Keratinocyte (primary cell): ENCODE measurements around the gene MCM10. TPM values are rescaled to one million over a fixed set of nuclear protein-coding genes. Genes with fewer than 3 reads are reported as not detected.

Experiments used
- DNase-seq: peaks from one replicate; pipeline ENCODE4 v3.0.0-alpha.2; 2011; ENCODE audit warnings: low read depth, missing footprints, low spot score
- FAIRE-seq: peaks from 2 replicates; lab custom pipeline; 2011; peaks lifted over from hg19 to GRCh38; lab: Jason Lieb, UNC
- H2AFZ ChIP-seq: 2 replicates; pipeline ENCODE4 v1.6.0; 2012; ENCODE audit warnings: low read length, control low read depth, inconsistent platforms; ENCODE audit not compliant: control insufficient read depth
- H3K27ac ChIP-seq: 2 replicates; pipeline ENCODE4 v1.5.1; 2011; ENCODE audit warnings: low read length; ENCODE audit not compliant: control insufficient read depth, insufficient read depth
- H3K27me3 ChIP-seq: 3 replicates; pipeline ENCODE4 v1.6.0; 2011; ENCODE audit warnings: low read length; ENCODE audit not compliant: control insufficient read depth, insufficient read depth; ENCODE audit errors: extremely low read depth
- H3K36me3 ChIP-seq, 2 experiments: 2 replicates in 1 of 2; 3 replicates in 1 of 2; pipeline ENCODE4 v1.5.1; 2011; ENCODE audit warnings: low read length in 2 of 2, mild to moderate bottlenecking in 1 of 2; ENCODE audit not compliant: control insufficient read depth in 2 of 2, insufficient read depth in 2 of 2; ENCODE audit errors: extremely low read depth in 1 of 2
- H3K4me1 ChIP-seq: 3 replicates; pipeline ENCODE4 v1.5.1; 2011; ENCODE audit warnings: low read length; ENCODE audit not compliant: control insufficient read depth, insufficient read depth; ENCODE audit errors: extremely low read depth
- H3K4me2 ChIP-seq: 3 replicates; pipeline ENCODE4 v1.6.0; 2011; ENCODE audit warnings: low read depth, low read length; ENCODE audit not compliant: control insufficient read depth, insufficient read depth; ENCODE audit errors: extremely low read depth
- H3K4me3 ChIP-seq, 3 experiments: fragments of 200-600 bp in 1 of 3; sonication (generic) in 1 of 3; 2 replicates in 2 of 3; 3 replicates in 1 of 3; pipeline ENCODE4 v1.5.1; 2011 to 2016; ENCODE audit warnings: low read length in 3 of 3, mild to moderate bottlenecking in 3 of 3, control low read depth in 2 of 3, inconsistent platforms in 1 of 3, low read depth in 1 of 3, mixed read lengths in 1 of 3, mixed run types in 1 of 3, moderate library complexity in 1 of 3; ENCODE audit not compliant: control insufficient read depth in 2 of 3, insufficient read depth in 2 of 3; ENCODE audit errors: extremely low read depth in 1 of 3
- H3K79me2 ChIP-seq: 2 replicates; pipeline ENCODE4 v1.6.0; 2012; ENCODE audit warnings: low read length; ENCODE audit not compliant: control insufficient read depth, insufficient read depth
- H3K9ac ChIP-seq: 3 replicates; pipeline ENCODE4 v1.6.0; 2011; ENCODE audit warnings: low read length; ENCODE audit not compliant: control insufficient read depth, insufficient read depth; ENCODE audit errors: extremely low read depth
- H3K9me1 ChIP-seq: 3 replicates; pipeline ENCODE4 v1.6.0; 2011; ENCODE audit warnings: low read length; ENCODE audit not compliant: control insufficient read depth, insufficient read depth; ENCODE audit errors: extremely low read depth
- H3K9me3 ChIP-seq: 2 replicates; pipeline ENCODE4 v1.5.1; 2012; ENCODE audit warnings: low read depth, low read length; ENCODE audit not compliant: control insufficient read depth
- H4K20me1 ChIP-seq: 3 replicates; pipeline ENCODE4 v1.6.0; 2011; ENCODE audit warnings: low read length; ENCODE audit not compliant: control insufficient read depth, insufficient read depth; ENCODE audit errors: extremely low read depth
- CTCF ChIP-seq, 3 experiments: IDR thresholded peaks in 1 of 3; conservative IDR thresholded peaks in 1 of 3; optimal IDR thresholded peaks in 1 of 3; 2 replicates in 2 of 3; 3 replicates in 1 of 3; pipeline versions ENCODE3 to v1.5.1; 2011; ENCODE audit warnings: low read length in 3 of 3, mild to moderate bottlenecking in 3 of 3, moderate library complexity in 2 of 3, control low read depth in 1 of 3, inconsistent platforms in 1 of 3; ENCODE audit not compliant: insufficient read depth in 2 of 3; ENCODE audit errors: extremely low read depth in 1 of 3
- EZH2 ChIP-seq: IDR thresholded peaks from one replicate; pipeline ENCODE4 v1.6.1; 2012; ENCODE audit warnings: inconsistent platforms, mild to moderate bottlenecking, low read length, moderate library complexity
- dilution Hi-C: fragments of 300-500 bp; cut with MboI; formaldehyde crosslinking; loops from one replicate; pipeline ENCODE4 v1.7.0; 2020; ENCODE audit warnings: low sequenced_read_pairs; ENCODE audit not compliant: extremely low pct_ligation_motif_present
- polyA plus RNA-seq, 5 experiments: library from polyadenylated mRNA; depleted of rRNA in 3 of 5; stranded (reverse) in 3 of 5; stranded (forward) in 1 of 5; unstranded in 1 of 5; fragments of >200 nt; gene quantifications; 1 replicate in 1 of 5; 2 replicates in 3 of 5; 3 replicates in 1 of 5; pipeline versions ENCODE4 v1.2.1 to v1.2.3, GENCODE V29; 2011 to 2012; ENCODE audit warnings: missing spikeins in 2 of 5, low read depth in 1 of 5, low replicate concordance in 1 of 5

MCM10 gene
- polyA plus RNA-seq, 1 donor (not counting 4 experiments of a cell fraction or from before 2014, with no cell fraction given), result 6.2 TPM

- H3K9ac ChIP-seq, result no peak overlapping the region
- TF ChIP-seq CTCF (optimal IDR thresholded peaks at IDR 0.05 in 1 of 3, IDR thresholded peaks at IDR 0.05 in 1 of 3, conservative IDR thresholded peaks at IDR 0.05 in 1 of 3; ENCODE audit: extremely low read depth in 1 of 3, insufficient read depth in 2 of 3, low read length in 3 of 3) (no peak), EZH2 (no peak)
- H3K4me1 ChIP-seq, result peaks cover 13% of the 10 kb centered on the region
- H2AFZ ChIP-seq, result no peak overlapping the region
- no peaks in the 10 kb centered on the region for H3K9me1 ChIP-seq
- FAIRE-seq (no peak), DNase-seq (no peak)
- no peak overlapping the region for H3K4me3 ChIP-seq
- H3K79me2 ChIP-seq, result peaks cover 25% of the 10 kb centered on the region
- dilution Hi-C loops, result no loop called here
- H3K4me2 ChIP-seq, result no peak overlapping the region
- H3K9me3 ChIP-seq, result no peaks in the 10 kb centered on the region
- H3K36me3 ChIP-seq, result peaks cover 0 to 9% of the 10 kb centered on the region in 2 experiments
- H3K27ac ChIP-seq, result no peak overlapping the region
- no peaks in the 10 kb centered on the region for H4K20me1 ChIP-seq
- H3K27me3 ChIP-seq, result no peaks in the 10 kb centered on the region
These were observed 3.8 kb downstream of the MCM10 start for GRCh38 chr10:13165177-13165576.

DNA sequence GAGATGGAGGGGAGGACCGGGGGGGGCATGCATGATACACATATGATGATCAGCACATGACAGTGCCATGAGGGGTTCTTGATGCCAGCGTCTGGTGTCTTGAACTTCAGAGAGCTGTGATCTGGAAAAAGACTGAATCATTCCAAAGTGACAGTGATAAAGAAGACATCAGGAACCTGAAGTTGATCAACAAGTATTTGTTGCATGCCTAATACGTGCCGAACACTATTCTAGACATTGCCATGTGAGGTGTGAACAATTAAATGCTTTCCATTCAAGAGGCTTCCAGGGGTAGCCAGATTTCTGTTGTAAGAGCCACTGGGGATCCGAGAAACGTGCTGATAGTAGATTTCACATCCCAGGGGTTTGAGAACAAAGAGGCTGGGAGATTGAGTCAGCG, 6.2 kb downstream of the MCM10 start:
- Histone ChIP-seq H3K27ac (no peak overlapping the region), H3K79me2 (peaks cover 14% of the 10 kb centered on the region)
- no peak for FAIRE-seq

More for the DNA sequence above, 6.2 kb downstream of the MCM10 start:
- Histone ChIP-seq H4K20me1 (no peaks in the 10 kb centered on the region), H3K9ac (no peak overlapping the region), H2AFZ (no peak overlapping the region), H3K27me3 (no peaks in the 10 kb centered on the region), H3K9me1 (peaks cover 2% of the 10 kb centered on the region), H3K9me3 (no peaks in the 10 kb centered on the region), H3K4me1 (no peaks in the 10 kb centered on the region), H3K4me3 (no peak overlapping the region), H3K4me2 (no peak overlapping the region), H3K36me3 (peaks cover 0 to 9% of the 10 kb centered on the region in 2 experiments)
- dilution Hi-C loops, result no loop called here
- TF ChIP-seq EZH2, result no peak
- TF ChIP-seq CTCF (optimal IDR thresholded peaks at IDR 0.05 in 1 of 3, IDR thresholded peaks at IDR 0.05 in 1 of 3, conservative IDR thresholded peaks at IDR 0.05 in 1 of 3; ENCODE audit: extremely low read depth in 1 of 3, insufficient read depth in 2 of 3, low read length in 3 of 3), result no peak
- DNase-seq, result no peak
